Retinal pigment epithelial cell (primary cell): ENCODE measurements around the gene SART1.
"Not testable (repeated sequence)": the region's sequence is repeated elsewhere in the genome, so short reads cannot be mapped to it uniquely, and the experiment has no call there.

Experiments
- DNase-seq: peaks from one replicate; pipeline ENCODE4 v3.0.0-alpha.2; 2010; ENCODE audit warnings: low read depth
- H3K4me3 ChIP-seq: 2 replicates; pipeline ENCODE4 v1.5.1; 2011; ENCODE audit warnings: mild to moderate bottlenecking, low read length, control low read depth, moderate library complexity
- TF ChIP-seq, protein P1 (sequence below): conservative IDR thresholded peaks from 2 replicates; pipeline ENCODE4 v1.5.1; 2011; ENCODE audit warnings: low read depth, low read length, control low read depth, inconsistent platforms

Gene SART1

DNA sequence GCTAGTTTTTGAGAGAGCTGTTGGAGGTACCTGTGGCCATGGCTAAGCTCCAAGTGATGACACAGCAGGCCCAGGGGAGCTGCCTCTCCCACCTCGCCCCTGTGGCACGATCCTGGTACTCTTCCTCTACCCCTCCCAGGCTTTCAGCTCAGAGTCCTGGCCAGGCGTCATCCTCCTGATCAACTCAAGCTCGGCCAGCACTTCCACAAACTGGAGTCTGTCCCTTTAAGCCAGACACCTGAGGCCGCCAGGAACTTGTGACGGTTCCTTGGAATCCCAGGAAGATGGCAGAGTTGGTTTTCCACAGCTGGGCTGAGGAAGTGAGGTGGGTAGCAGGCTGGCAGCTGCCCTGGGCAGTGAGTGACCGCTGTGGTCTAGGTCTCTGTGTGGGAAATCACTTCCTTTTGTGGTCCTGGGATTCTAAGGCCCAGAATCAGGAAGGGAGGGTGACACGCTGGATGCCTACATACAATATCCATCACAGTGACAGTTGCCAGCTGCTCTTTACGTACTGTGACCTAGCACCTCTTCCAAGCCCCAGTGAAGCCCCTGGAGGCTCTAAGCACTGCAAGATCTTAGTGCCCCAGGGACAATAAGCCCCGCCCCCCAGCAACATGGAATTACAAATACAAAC, 47.1 kb downstream of the SART1 start:
- TF ChIP-seq, protein P1, sequence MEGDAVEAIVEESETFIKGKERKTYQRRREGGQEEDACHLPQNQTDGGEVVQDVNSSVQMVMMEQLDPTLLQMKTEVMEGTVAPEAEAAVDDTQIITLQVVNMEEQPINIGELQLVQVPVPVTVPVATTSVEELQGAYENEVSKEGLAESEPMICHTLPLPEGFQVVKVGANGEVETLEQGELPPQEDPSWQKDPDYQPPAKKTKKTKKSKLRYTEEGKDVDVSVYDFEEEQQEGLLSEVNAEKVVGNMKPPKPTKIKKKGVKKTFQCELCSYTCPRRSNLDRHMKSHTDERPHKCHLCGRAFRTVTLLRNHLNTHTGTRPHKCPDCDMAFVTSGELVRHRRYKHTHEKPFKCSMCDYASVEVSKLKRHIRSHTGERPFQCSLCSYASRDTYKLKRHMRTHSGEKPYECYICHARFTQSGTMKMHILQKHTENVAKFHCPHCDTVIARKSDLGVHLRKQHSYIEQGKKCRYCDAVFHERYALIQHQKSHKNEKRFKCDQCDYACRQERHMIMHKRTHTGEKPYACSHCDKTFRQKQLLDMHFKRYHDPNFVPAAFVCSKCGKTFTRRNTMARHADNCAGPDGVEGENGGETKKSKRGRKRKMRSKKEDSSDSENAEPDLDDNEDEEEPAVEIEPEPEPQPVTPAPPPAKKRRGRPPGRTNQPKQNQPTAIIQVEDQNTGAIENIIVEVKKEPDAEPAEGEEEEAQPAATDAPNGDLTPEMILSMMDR: no peak
- DNase-seq: no peak
- H3K4me3 ChIP-seq: no peak overlapping the region

DNA sequence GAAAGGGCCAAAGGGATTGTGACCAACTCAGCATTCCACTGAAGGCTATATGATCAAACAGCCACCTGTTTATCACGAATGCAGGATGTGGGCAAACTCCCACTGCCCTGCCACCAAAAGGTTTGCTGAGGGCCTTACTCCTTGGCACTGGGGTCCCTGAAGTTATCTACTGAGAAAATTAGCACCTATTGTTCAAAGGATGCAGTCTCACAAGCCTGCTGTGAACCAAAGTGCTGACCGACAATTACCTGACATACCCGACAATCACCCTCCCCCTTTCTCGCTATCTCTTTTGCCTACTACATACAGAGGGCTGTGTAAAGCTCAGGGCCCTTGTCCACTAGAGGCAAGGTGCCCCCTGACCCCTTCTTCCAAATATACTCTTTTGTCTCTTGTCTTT, 48.5 kb downstream of the SART1 start:
- not testable (repeated sequence) for DNase-seq, H3K4me3 ChIP-seq

DNA sequence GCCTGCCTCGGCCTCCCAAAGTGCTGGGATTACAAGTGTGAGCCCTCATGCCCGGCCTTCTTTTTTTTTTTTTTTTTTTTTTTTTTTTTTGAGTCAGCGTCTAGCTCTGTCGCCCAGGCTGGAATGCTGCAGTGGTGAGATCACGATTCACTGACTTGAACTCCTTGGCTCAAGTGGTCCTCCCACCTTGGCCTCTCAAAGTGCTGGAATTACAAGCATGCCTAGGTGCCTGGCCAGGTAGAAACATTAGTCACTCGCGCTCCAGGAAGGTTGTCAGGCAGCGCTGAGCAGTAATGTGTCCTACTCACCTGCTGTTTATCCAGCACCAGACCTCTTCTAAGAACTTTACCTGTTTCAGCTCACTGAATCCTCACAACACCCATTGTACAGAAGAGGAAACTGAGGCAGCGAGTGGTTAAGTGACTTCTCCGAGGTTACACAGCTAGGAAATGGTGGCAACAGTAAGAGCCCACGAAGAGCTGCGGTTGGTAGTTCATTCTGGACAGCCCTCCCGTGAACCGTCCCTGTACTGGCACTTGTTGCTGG, 49.8 kb downstream of the SART1 start:
- no peak overlapping the region for H3K4me3 ChIP-seq
- TF ChIP-seq, protein P1: no peak
- peak; percentile 39 for DNase-seq

DNA sequence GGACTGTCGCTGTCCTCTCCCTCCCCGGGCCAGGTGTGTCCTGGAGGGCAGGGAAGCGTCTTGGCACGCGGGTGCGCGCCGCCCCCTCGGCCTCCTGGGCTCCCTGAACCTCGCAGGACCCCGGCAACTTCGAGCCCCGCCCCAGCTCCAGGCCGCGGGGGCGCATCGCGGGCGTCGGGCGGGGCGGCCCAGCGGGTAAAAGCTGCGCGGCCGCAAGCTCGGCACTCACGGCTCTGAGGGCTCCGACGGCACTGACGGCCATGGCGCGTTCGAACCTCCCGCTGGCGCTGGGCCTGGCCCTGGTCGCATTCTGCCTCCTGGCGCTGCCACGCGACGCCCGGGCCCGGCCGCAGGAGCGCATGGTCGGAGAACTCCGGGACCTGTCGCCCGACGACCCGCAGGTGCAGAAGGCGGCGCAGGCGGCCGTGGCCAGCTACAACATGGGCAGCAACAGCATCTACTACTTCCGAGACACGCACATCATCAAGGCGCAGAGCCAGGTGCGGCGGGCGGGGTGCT, 50.3 kb downstream of the SART1 start, which contains the start of gene CST6:
Gene CST6, plus strand, starts transcription at position 224 of the 519 bp plus-strand sequence. Its CDS starts 37 bp downstream, at position 261.
- DNase-seq: no peak
- H3K4me3 ChIP-seq: no peak within 1 kb of the TSS
- TF ChIP-seq, protein P1: no peak

DNA sequence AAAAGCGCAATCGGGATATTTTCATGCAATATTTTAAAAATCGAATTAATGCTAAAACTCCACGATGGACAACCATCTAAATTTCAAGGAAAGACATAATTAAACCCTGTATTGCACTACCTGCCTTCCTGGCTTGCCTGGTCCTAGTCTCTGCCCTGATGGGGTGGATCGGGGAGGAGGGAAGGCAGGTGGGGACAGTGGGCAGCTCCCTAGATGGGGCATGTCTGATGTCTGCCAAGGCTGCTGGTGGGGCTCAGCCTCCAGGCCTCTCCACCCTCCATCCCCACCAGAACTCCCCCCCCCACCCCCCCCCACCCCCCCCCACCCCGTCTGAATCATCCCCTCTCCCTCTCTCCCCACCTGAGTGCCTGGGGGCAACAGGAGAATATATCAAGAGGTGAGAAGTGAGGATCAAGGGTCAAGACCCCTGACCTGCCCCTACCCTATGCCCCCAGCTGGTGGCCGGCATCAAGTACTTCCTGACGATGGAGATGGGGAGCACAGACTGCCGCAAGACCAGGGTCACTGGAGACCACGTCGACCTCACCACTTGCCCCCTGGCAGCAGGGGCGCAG, 50.9 kb downstream of the SART1 start:
- H3K4me3 ChIP-seq: no peak overlapping the region
- TF ChIP-seq, protein P1: no peak
- DNase-seq: no peak

DNA sequence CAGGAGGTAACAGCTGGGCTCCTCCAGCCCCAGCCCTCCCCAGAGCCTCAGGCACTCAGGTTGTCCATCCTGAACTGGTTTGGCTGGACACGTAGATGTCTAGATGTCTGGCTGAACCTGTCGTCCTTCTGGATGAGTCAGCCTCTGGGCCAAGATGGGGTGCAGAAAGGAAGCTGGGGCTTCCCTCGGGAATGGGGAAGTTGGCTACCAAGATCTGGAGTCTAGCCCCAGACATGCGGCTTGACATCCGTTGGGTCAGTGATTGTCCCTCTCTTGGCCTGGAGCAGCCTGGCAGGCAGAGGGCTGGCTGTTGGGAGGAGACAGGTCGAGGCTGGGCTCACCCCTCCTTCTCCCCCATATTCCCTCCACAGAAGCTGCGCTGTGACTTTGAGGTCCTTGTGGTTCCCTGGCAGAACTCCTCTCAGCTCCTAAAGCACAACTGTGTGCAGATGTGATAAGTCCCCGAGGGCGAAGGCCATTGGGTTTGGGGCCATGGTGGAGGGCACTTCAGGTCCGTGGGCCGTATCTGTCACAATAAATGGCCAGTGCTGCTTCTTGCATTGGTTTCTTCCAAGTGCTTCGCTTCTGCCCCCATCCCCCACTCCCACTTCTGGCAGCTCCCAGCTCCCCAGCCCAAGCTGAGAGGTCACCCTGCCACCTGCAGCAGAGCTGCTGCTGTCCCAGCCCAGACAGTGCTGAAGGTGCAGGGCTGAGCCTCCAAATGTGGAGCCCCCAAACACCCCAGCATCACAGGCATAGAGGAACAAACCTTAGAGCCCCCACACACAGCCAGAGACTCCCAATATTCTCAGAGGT, 51.6 kb downstream of the SART1 start:
- TF ChIP-seq, protein P1: no peak
- no peak for DNase-seq
- no peak overlapping the region for H3K4me3 ChIP-seq

DNA sequence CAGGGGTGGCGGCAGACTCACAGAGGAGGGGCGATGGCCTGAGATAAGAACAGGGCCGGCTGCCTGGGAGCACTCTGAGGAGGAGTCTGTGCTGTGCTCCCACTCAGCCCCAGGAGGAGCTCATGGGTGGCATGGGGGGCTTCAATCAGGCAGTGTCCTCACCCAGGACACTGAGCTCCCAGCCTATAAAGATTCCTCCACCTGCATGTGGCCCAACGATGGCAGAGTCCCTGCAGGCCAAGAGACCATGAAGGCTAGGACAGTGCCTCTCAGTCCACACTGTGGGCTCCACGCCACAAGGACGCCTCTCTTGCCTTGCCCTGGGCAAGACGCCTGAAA, 52.2 kb downstream of the SART1 start:
- no peak for DNase-seq
- TF ChIP-seq, protein P1: no peak
- no peak overlapping the region for H3K4me3 ChIP-seq
